NCI-H2081 (cell line): Measurements from ENCODE around the gene LRRN2.
A peak's percentile ranks its signal among the peaks of the same experiment; 100 is the strongest.
"Not testable (repeated sequence)": the region's sequence is repeated elsewhere in the genome, so short reads cannot be mapped to it uniquely, and the experiment has no call there.

Source experiments
- DNase-seq, 2 experiments: peaks; one replicate each; lab custom pipeline; 2025; lab: John Stamatoyannopoulos, UW

The LRRN2 gene

GRCh38 chr1:204629459-204629858 lies 56.1 kb downstream of the LRRN2 start:
- not testable (repeated sequence) for DNase-seq

- no peak for DNase-seq
Measured at GRCh38 chr1:204628868-204629267, 56.7 kb downstream of the LRRN2 start.

GRCh38 chr1:204627436-204627835 lies 58.1 kb downstream of the LRRN2 start:
- no peak for DNase-seq

GRCh38 chr1:204626381-204626780 lies 59.2 kb downstream of the LRRN2 start:
- no peak for DNase-seq

- DNase-seq, result no peak
Measured at GRCh38 chr1:204624631-204625216, 60.8 kb downstream of the LRRN2 start.

- no peak for DNase-seq
Measured at GRCh38 chr1:204623894-204624361, 61.6 kb downstream of the LRRN2 start.

- no peak for DNase-seq
Measured at GRCh38 chr1:204623365-204623893, 62.1 kb downstream of the LRRN2 start.

- DNase-seq, result no peak
Measured at GRCh38 chr1:204621996-204622395, 63.5 kb downstream of the LRRN2 start.

- DNase-seq, result no peak
Measured at GRCh38 chr1:204621396-204621795, 64.1 kb downstream of the LRRN2 start.

GRCh38 chr1:204619721-204620120 lies 65.8 kb downstream of the LRRN2 start:
- DNase-seq, result no peak

- DNase-seq, result no peak
Measured at GRCh38 chr1:204618148-204618760, 67.3 kb downstream of the LRRN2 start.

GRCh38 chr1:204617256-204618147 lies 68.0 kb downstream of the LRRN2 start:
- no peak for DNase-seq

- no peak for DNase-seq
Measured at GRCh38 chr1:204616641-204617040, 68.9 kb downstream of the LRRN2 start.

- DNase-seq, result peak in 1 of 2 experiments; percentile 16
Measured at GRCh38 chr1:204615881-204616280, 69.7 kb downstream of the LRRN2 start.

GRCh38 chr1:204613636-204614035 lies 71.9 kb downstream of the LRRN2 start:
- DNase-seq, result no peak

GRCh38 chr1:204612326-204612725 lies 73.2 kb downstream of the LRRN2 start:
- no peak for DNase-seq

GRCh38 chr1:204611036-204611435 lies 74.5 kb downstream of the LRRN2 start:
- no peak for DNase-seq

GRCh38 chr1:204607910-204608309 lies 77.6 kb downstream of the LRRN2 start:
- DNase-seq, result no peak

GRCh38 chr1:204605791-204606190 lies 79.7 kb downstream of the LRRN2 start:
- DNase-seq, result no peak

GRCh38 chr1:204602871-204603542 lies 82.5 kb downstream of the LRRN2 start:
- no peak for DNase-seq

- no peak for DNase-seq
Measured at GRCh38 chr1:204602111-204602579, 83.4 kb downstream of the LRRN2 start.

GRCh38 chr1:204600968-204601367 lies 84.6 kb downstream of the LRRN2 start:
- no peak for DNase-seq
